K562 (cell line): Measurements from ENCODE around the gene PTP4A2. TPM values are rescaled to one million over a fixed set of nuclear protein-coding genes. Genes with fewer than 3 reads are reported as not detected.

Experiments
- ATAC-seq: fragments of 200-7000 bp; cut with Tn5 transposase; 3 replicates; pipeline ENCODE4 v1.9.1; 2020; ENCODE audit warnings: moderate library complexity
- BruUV-seq: library from RNA; stranded (reverse); fragments of 400-500 nt; replicated peaks from 2 replicates; lab custom pipeline; 2021; lab: Mats Ljungman, UMichigan
- CTCF ChIA-PET: fragments of 300-600 bp; formaldehyde crosslinking; extraction: SDS; loops from one replicate; lab custom pipeline; 2021; ENCODE audit warnings: low intra/inter-chr PET ratio; lab: Yijun Ruan, JAX
- POLR2A ChIA-PET: fragments of 300-600, 350-650 bp; sonication (Branson Sonifier 250); formaldehyde crosslinking; extraction: SDS; loops from one replicate; lab custom pipeline; 2021; ENCODE audit warnings: antibody characterized with exemption, inconsistent platforms; lab: Yijun Ruan, JAX
- DNase-seq, 4 experiments: peaks; one replicate each; pipeline versions ENCODE4 v3.0.0 to v3.0.0-alpha.2; 2011 to 2018; ENCODE audit warnings: low spot score in 3 of 4, mixed read lengths in 3 of 4; ENCODE audit errors: extremely low read depth in 1 of 4
- FAIRE-seq: peaks from 2 replicates; lab custom pipeline; 2011; peaks lifted over from hg19 to GRCh38; lab: Jason Lieb, UNC
- H2AFZ ChIP-seq: 2 replicates; pipeline ENCODE4 v1.6.0; 2011; ENCODE audit warnings: low read depth, low read length, control low read depth, inconsistent platforms
- H3K27ac ChIP-seq: fragments of 200-600 bp; 3 replicates; pipeline ENCODE4 v1.8.0; 2011; ENCODE audit warnings: low read depth, mild to moderate bottlenecking, control low read depth, inconsistent platforms, low read length, moderate library complexity, mixed read lengths; ENCODE audit errors: extremely low read depth
- H3K27me3 ChIP-seq, 2 experiments: fragments of 300-600 bp in 1 of 2; 2 replicates in 1 of 2; 3 replicates in 1 of 2; pipeline versions ENCODE4 v1.6.0 to v1.8.0; 2011; ENCODE audit warnings: inconsistent platforms in 2 of 2, low read length in 2 of 2, mild to moderate bottlenecking in 1 of 2, mixed read lengths in 1 of 2, moderate library complexity in 1 of 2; ENCODE audit not compliant: control insufficient read depth in 2 of 2, insufficient read depth in 2 of 2
- H3K36me3 ChIP-seq: fragments of 300-600 bp; 3 replicates; pipeline ENCODE4 v1.8.0; 2011; ENCODE audit warnings: mild to moderate bottlenecking, low read length, inconsistent platforms; ENCODE audit not compliant: control insufficient read depth, insufficient read depth
- H3K4me1 ChIP-seq, 2 experiments: fragments of 200-600 bp in 1 of 2; replicated peaks in 1 of 2; 2 replicates in 1 of 2; 3 replicates in 1 of 2; pipeline versions ENCODE4 v1.5.1 to v1.8.0; 2011; ENCODE audit warnings: inconsistent platforms in 2 of 2, low read length in 2 of 2, mild to moderate bottlenecking in 1 of 2, mixed read lengths in 1 of 2, moderate library complexity in 1 of 2; ENCODE audit not compliant: control insufficient read depth in 2 of 2, insufficient read depth in 2 of 2
- H3K4me2 ChIP-seq: 2 replicates; pipeline ENCODE4 v1.6.1; 2011; ENCODE audit warnings: low read length, control low read depth, inconsistent platforms, mixed read lengths; ENCODE audit not compliant: insufficient read depth
- H3K4me3 ChIP-seq: fragments of 200-600 bp; sonication (generic), shearing (Covaris generic); 2 replicates; pipeline ENCODE4 v1.5.1; 2016; ENCODE audit warnings: control low read depth, inconsistent platforms
- H3K79me2 ChIP-seq: fragments of 200-600 bp; 3 replicates; pipeline ENCODE4 v1.8.0; 2011; ENCODE audit warnings: low read length, inconsistent platforms; ENCODE audit not compliant: control insufficient read depth, insufficient read depth
- H3K9ac ChIP-seq, 2 experiments: 2 replicates each; pipeline versions ENCODE4 v1.6.0 to v1.6.1; 2011; ENCODE audit warnings: low read depth in 2 of 2, low read length in 2 of 2, control low read depth in 1 of 2, inconsistent platforms in 1 of 2, mild to moderate bottlenecking in 1 of 2, mixed read lengths in 1 of 2; ENCODE audit not compliant: insufficient read depth in 1 of 2
- H3K9me1 ChIP-seq: one replicate; pipeline ENCODE4 v1.6.0; 2011; ENCODE audit warnings: inconsistent platforms, mild to moderate bottlenecking, low read length, moderate library complexity; ENCODE audit not compliant: control insufficient read depth, insufficient read depth
- H3K9me3 ChIP-seq: replicated peaks from 2 replicates; pipeline ENCODE4 v1.5.1; 2011; ENCODE audit warnings: low read depth, low read length, inconsistent platforms; ENCODE audit not compliant: control insufficient read depth, insufficient read depth
- H4K20me1 ChIP-seq: replicated peaks from 2 replicates; pipeline ENCODE4 v1.6.1; 2011; ENCODE audit warnings: low read length, inconsistent platforms, mixed read lengths; ENCODE audit not compliant: control insufficient read depth, insufficient read depth
- HDAC8 ChIP-seq: fragments of 450-650 bp; IDR thresholded peaks from 2 replicates; pipeline ENCODE4 v1.6.1; 2016; ENCODE audit warnings: mild to moderate bottlenecking, missing genetic modification characterization, moderate library complexity, missing compliant biosample characterization
- ZKSCAN1 ChIP-seq: fragments of 150-350 bp; IDR thresholded peaks from 2 replicates; pipeline ENCODE4 v1.6.1; 2016; ENCODE audit warnings: low read depth, low read length
- ZNF280A ChIP-seq: fragments of 450-650 bp; IDR thresholded peaks from 2 replicates; pipeline ENCODE4 v1.6.1; 2018; ENCODE audit warnings: mild to moderate bottlenecking, low read depth; ENCODE audit not compliant: partially characterized antibody
- WGBS: fragments of 100-300 bp; shearing (Covaris generic); methylation state at CpG from one replicate; pipeline ENCODE4 v1.1.6; 2016; ENCODE audit warnings: low coverage, mixed read lengths; ENCODE audit not compliant: insufficient coverage; ENCODE audit errors: missing lambda C conversion rate; 5-methylcytosine and 5-hydroxymethylcytosine counted together
- in situ Hi-C: fragments of 300-500 bp; cut with MboI; formaldehyde crosslinking; loops from 4 replicates; pipeline ENCODE4 v1.15.0; 2018; ENCODE audit warnings: inconsistent platforms, mixed read lengths
- intact Hi-C: fragments of 100-400 bp; cut with micrococcal nuclease; formaldehyde crosslinking; loops from 2 replicates; pipeline ENCODE4 v1.14.2; 2022
- polyA plus RNA-seq, 8 experiments: library from polyadenylated mRNA; depleted of rRNA in 4 of 8; stranded (reverse) in 5 of 8; unstranded in 3 of 8; fragments of >200 nt; fragmentation: Nextera tagmentation in 2 of 8; fragmentation: Illumina TruSeq in 1 of 8; extraction: Ambion mirVana in 2 of 8; extraction: Trizol in 1 of 8; gene quantifications; 2 replicates each; pipeline versions ENCODE4 v1.2.1 to v1.2.3, GENCODE V29; 2011 to 2014; ENCODE audit warnings: inconsistent platforms in 1 of 8, missing spikeins in 1 of 8
- total RNA-seq, 7 experiments: library from RNA; depleted of rRNA in 6 of 7; stranded (reverse); fragments of >200 nt in 6 of 7; fragmentation: Illumina TruSeq in 2 of 7; extraction: Trizol in 2 of 7; gene quantifications; 2 replicates each; pipeline versions ENCODE4 v1.2.1 to v1.2.3, GENCODE V29; 2011 to 2021; ENCODE audit warnings: low replicate concordance in 1 of 7

The PTP4A2 gene
- total and polyA plus RNA-seq, 9 of the 15 experiments (the other 6 are each of a cell fraction or from before 2014, with no cell fraction given) = 197 to 870 (median 480) TPM

GRCh38 chr1:31915438-31915837 is 22.7 kb downstream of the PTP4A2 start:
- CTCF ChIA-PET = no interaction called here
- Histone ChIP-seq H3K4me3 (no peak overlapping the region), H3K9me3 (no peaks in the 10 kb centered on the region), H3K27me3 (no peaks in the 10 kb centered on the region; a peak in 1 of 5 replicates), H4K20me1 (peaks cover 11% of the 10 kb centered on the region; the same call in 1 of the 2 replicates), H3K9me1 (no peaks in the 10 kb centered on the region), H3K4me1 (peaks cover 3 to 6% of the 10 kb centered on the region in 2 experiments; a peak in 2 of 5 replicates), H3K36me3 (peaks cover 91% of the 10 kb centered on the region), H3K9ac (no peak overlapping the region), H3K79me2 (peaks cover 97% of the 10 kb centered on the region), H3K27ac (no peak overlapping the region), H3K4me2 (no peak overlapping the region), H2AFZ (no peak overlapping the region)
- no peak for ATAC-seq
- in situ Hi-C loops (no loop called here), intact Hi-C loops (no loop called here)
- POLR2A ChIA-PET = interaction anchor here (0.6 to 7.2 kb wide), 7 partner anchors 11 to 596 kb away, joined by 3 to 69 read pairs (median 5); partner anchors contain the start of gene PTP4A2
- FAIRE-seq = no peak
- DNase-seq = no peak
- TF ChIP-seq ZNF280A (no peak), HDAC8 (tag) (no peak), ZKSCAN1 (no peak)
- 100% methylated on average over 3 of the region's 4 CpGs for WGBS
- BruUV-seq = no TSS peak
